Putamen (tissue), 1 donor: Measurements from ENCODE around the gene SLC26A4.
"Not testable (repeated sequence)": the region's sequence is repeated elsewhere in the genome, so short reads cannot be mapped to it uniquely, and the experiment has no call there.

Experiments
- DNase-seq: peaks from one replicate; pipeline ENCODE4 v3.0.0-alpha.2; 2016; ENCODE audit warnings: low spot score

Gene SLC26A4

GRCh38 chr7:107660381-107661080 is at the start of gene SLC26A4:
Gene SLC26A4, plus strand, starts transcription at chr7:107660828. Its CDS starts 814 bp downstream, at chr7:107661642.
- DNase-seq: no peak

- no peak for DNase-seq
These were observed 47.2 kb upstream of the SLC26A4 start for GRCh38 chr7:107613439-107613838.

- no peak for DNase-seq
These were observed 46.7 kb upstream of the SLC26A4 start for GRCh38 chr7:107613948-107614347.

GRCh38 chr7:107614425-107614824 is 46.2 kb upstream of the SLC26A4 start:
- DNase-seq: no peak

GRCh38 chr7:107615910-107616680 is 44.5 kb upstream of the SLC26A4 start:
- DNase-seq: no peak

- no peak for DNase-seq
These were observed 38.2 kb upstream of the SLC26A4 start for GRCh38 chr7:107622429-107622828.

- DNase-seq: no peak
These were observed 37.7 kb upstream of the SLC26A4 start for GRCh38 chr7:107622894-107623293.

GRCh38 chr7:107627002-107627401 is 33.6 kb upstream of the SLC26A4 start:
- no peak for DNase-seq

- DNase-seq: no peak
These were observed 32.1 kb upstream of the SLC26A4 start for GRCh38 chr7:107628461-107629064.

GRCh38 chr7:107630342-107630741 is 30.3 kb upstream of the SLC26A4 start:
- DNase-seq: no peak

- no peak for DNase-seq
These were observed 28.8 kb upstream of the SLC26A4 start for GRCh38 chr7:107631588-107632491.

GRCh38 chr7:107632492-107632865 is 28.1 kb upstream of the SLC26A4 start:
- no peak for DNase-seq

GRCh38 chr7:107638594-107638993 is 22.0 kb upstream of the SLC26A4 start:
- no peak for DNase-seq

GRCh38 chr7:107639070-107639469 is 21.6 kb upstream of the SLC26A4 start:
- not testable (repeated sequence) for DNase-seq

GRCh38 chr7:107641676-107642075 is 19.0 kb upstream of the SLC26A4 start:
- no peak for DNase-seq

- no peak for DNase-seq
These were observed 18.1 kb upstream of the SLC26A4 start for GRCh38 chr7:107642501-107642900.

- DNase-seq: no peak
These were observed 17.2 kb upstream of the SLC26A4 start for GRCh38 chr7:107643407-107643806.

GRCh38 chr7:107643938-107644308 is 16.7 kb upstream of the SLC26A4 start:
- DNase-seq: no peak

- no peak for DNase-seq
These were observed 16.2 kb upstream of the SLC26A4 start for GRCh38 chr7:107644309-107644974.

- DNase-seq: no peak
These were observed 8.0 kb upstream of the SLC26A4 start for GRCh38 chr7:107652642-107653041.

- no peak for DNase-seq
These were observed 2.2 kb upstream of the SLC26A4 start for GRCh38 chr7:107658467-107658866.

GRCh38 chr7:107659666-107660065 is 962 bp upstream of the SLC26A4 start:
- DNase-seq: no peak
